C4-2B (cell line): ENCODE results near the gene SEC14L2.

Experiments used
- H3K27ac ChIP-seq: fragments of 450-650 bp; 2 replicates; pipeline ENCODE4 v1.5.1; 2017
- ZFX ChIP-seq: fragments of 450-650 bp; IDR thresholded peaks from 2 replicates; pipeline ENCODE4 v1.6.1; 2017
- TF ChIP-seq, protein P1 (sequence below): fragments of 450-650 bp; conservative IDR thresholded peaks from 2 replicates; pipeline ENCODE4 v1.5.1; 2017; ENCODE audit warnings: mild to moderate bottlenecking

The SEC14L2 gene

DNA sequence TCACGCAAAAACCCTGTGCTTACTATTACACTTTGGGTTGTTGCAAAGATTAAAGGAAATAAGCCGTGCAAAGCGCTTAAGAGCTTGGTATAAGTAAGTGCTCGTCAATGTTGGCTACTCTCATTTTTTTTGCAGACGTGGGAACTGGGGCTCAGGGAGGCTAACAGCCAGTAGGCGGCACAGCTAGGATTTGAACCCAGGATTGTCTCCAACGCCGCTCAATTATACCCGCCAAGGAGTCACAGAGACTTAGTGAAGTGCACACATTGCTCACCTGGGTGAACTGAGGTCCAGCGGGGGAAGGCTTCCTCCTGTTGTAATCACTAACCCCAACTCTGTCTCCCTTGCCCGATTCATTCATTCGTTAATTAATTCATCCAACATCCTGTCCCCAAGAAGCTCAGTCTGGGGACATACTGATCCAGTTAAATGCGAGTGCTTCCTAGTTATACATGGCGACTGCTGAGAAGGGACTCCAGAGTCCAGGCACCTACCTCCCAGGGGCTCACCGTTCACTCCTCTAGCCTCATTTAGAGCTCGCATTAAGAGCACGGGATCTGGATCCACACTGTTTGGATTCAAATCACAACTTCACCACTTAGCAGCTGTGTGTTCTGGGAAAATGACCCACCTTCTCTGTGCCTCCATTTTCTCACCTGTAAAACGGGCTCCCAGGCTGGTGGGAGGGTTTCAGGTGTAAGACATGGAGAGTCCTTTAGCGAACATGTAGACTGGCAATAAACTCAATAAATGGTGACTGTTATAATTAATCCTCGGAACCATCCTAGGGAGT is 27.9 kb downstream of the SEC14L2 start:
- TF ChIP-seq ZFX, result no peak
- TF ChIP-seq, protein P1, sequence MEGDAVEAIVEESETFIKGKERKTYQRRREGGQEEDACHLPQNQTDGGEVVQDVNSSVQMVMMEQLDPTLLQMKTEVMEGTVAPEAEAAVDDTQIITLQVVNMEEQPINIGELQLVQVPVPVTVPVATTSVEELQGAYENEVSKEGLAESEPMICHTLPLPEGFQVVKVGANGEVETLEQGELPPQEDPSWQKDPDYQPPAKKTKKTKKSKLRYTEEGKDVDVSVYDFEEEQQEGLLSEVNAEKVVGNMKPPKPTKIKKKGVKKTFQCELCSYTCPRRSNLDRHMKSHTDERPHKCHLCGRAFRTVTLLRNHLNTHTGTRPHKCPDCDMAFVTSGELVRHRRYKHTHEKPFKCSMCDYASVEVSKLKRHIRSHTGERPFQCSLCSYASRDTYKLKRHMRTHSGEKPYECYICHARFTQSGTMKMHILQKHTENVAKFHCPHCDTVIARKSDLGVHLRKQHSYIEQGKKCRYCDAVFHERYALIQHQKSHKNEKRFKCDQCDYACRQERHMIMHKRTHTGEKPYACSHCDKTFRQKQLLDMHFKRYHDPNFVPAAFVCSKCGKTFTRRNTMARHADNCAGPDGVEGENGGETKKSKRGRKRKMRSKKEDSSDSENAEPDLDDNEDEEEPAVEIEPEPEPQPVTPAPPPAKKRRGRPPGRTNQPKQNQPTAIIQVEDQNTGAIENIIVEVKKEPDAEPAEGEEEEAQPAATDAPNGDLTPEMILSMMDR, result no peak
- peak overlapping the region; percentile 97 for H3K27ac ChIP-seq

DNA sequence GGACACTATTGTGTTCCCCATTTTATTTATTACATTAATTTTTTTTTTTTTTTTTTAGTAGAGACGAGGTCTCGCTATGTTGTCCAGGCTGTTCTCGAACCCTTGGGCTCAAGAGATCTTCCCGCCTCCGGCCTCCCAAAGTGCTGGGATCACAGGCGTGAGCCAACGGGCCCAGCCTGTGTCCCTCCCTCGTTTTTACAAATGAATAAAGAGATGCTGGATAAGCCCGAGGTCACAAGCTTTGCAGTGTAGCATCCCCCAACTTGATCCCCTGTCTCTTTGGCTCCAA is 28.5 kb downstream of the SEC14L2 start:
- TF ChIP-seq, protein P1, result no peak
- no peak for TF ChIP-seq ZFX
- H3K27ac ChIP-seq, result peak overlapping the region; percentile 97

DNA sequence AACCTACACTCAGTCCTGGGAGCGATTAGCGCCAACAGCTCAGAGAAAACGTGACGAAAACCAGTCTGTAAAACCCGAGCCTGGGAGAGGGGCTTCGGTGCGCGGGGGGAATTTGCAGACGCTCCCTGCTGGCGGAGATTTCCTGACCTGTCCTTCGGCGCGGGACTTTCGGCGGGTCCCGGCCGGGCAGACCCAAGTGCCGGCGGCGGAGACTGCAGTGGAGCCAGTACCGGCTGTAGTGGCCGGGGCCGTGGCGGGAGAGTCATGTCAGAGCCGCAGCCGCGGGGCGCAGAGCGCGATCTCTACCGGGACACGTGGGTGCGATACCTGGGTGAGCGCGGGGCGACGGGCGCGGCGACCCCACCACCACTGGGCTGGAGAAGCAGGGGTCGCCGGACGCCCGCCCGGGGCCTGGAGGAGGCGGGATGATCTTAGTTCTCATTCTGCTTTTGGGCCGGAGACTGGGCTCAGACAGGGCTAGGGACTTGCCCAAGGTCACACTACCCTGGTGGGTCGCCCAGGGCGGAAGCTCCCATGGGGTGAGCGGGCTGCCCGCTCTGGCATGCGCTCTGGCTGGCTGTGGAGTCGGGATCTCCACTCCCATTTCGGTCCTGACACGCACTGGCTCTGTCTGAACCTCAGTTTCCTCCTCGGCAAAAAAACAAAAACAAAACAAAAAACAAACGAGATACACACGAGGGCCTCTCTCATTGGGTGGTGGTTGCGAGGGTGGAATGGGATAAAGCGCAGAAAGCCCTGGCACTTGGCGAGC is 29.0 kb downstream of the SEC14L2 start, which contains the start of gene MTFP1:
Gene MTFP1 (plus strand): TSS at position 153 of the 772 bp plus-strand sequence. CDS start 112 bp downstream, at position 265.
- peak within 1 kb of the TSS; percentile 97 for H3K27ac ChIP-seq
- 0 out of 2 replicates have a peak, but pooled peaks have one; percentile 42 for TF ChIP-seq ZFX
- TF ChIP-seq, protein P1, result no peak

DNA sequence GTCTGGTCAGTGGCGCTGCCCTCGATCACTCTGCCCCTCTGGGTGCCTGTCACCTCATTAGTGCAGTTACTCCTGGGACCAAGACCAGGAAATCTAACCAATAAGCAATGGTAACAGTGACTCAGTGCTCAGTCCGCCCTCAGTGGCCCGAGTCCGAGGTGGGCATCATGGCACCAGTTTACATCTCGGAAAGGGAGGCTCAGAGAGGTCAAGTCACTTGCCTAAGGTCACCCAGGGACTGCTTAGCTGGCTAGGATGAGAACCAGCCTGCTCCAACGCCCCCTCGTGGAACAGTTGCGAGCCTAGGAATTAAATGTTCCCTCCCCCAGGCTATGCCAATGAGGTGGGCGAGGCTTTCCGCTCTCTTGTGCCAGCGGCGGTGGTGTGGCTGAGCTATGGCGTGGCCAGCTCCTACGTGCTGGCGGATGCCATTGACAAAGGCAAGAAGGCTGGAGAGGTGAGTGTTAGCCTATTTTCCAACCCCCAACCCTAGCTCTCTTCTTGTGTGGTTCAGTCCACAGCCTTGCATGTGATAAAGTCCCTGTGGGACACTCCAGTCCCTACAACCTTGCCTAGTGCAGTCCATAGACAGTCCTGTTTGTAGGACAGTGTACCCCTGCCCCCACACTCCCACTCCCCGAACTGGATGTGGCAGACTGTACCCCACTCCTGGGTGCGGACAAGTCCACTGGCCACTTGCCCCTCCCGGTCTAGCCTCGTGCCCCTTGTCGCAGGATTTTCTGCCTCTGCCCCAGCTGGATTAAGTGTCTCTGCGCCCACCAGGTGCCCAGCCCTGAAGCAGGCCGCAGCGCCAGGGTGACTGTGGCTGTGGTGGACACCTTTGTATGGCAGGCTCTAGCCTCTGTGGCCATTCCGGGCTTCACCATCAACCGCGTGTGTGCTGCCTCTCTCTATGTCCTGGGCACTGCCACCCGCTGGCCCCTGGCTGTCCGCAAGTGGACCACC is 29.9 kb downstream of the SEC14L2 start:
- TF ChIP-seq, protein P1, result peak; percentile 92
- TF ChIP-seq ZFX, result no peak
- peak overlapping the region; percentile 97 for H3K27ac ChIP-seq

DNA sequence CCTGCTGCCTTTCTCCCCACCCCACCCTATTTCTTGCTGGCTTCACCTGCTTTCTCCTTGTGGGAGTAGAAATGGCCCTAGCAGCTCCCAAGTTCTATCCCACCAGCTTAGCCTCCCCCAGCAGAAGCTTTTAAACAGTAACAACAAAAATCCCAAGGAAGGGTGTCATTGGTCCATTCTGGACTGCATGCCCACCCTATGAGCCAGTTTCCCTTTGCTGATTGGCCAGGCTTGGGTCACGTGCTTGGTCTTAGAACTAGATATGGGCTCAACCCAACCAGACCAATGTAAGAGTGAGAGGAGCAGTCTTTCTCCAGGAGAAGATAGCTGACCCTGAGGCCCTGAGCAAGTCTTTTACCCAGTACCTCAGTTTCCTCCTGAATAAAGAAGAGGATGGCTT is 31.1 kb downstream of the SEC14L2 start:
- TF ChIP-seq ZFX, result no peak
- TF ChIP-seq, protein P1, result no peak
- H3K27ac ChIP-seq, result no peak overlapping the region

DNA sequence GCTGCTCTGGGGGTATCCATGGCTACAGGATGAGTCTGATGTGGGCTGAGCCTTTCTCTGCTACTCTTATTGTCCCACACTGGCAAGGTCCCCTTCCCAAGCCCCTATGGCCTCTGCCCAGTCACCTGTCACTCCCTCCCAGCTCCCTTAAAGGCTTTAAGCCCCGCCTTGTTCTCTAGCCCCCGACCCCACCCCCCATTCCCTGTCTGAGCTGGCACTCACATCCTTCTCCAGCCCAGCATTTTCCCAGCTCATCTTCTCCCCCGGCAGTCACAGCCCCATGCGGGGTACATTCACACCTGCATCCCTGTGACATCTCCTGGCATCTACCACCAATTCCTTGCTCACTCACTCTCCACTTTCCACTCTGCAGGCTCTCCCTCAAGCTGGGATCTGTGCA is 33.1 kb downstream of the SEC14L2 start:
- TF ChIP-seq, protein P1, result no peak
- TF ChIP-seq ZFX, result no peak
- H3K27ac ChIP-seq, result no peak overlapping the region
